ENCODE data around the gene FAM9A.

DNA sequence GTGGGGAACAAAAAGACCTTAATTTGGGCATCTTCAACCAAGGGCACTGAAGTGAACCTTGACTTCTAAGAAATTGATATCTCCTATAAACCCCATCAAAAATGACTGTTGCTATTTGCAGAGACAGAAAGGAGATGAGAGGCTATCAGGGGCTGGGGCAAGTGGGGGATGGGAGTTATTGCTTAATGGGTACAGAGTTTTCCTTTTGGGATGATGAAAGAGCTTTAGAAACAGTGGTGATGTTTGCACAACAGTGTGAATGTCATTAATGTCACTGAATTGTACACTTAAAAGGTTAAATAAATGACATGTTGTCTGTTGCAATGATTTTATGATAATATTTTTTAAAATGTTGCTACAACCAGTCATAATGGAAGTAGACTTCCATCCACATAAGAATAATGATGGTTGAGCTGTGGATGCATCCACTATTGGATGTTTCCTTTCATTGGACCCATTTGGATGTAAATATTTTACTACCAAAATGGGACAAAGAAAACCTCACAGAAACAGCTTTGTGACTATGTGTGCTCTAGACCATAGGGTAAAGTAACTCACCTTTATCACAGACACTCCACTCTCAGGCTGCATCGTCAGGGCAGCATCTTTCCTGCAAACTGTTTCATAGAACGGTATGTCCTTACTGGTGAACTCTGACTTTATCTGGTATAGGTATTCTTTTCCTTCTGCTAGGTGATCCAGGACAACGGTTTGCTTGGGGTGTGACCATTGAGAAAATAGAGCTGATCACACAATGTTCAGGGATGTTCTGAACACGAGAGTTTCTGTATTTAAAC, 31.6 kb upstream of the FAM9A start:
- TF ChIP-seq, protein P1, sequence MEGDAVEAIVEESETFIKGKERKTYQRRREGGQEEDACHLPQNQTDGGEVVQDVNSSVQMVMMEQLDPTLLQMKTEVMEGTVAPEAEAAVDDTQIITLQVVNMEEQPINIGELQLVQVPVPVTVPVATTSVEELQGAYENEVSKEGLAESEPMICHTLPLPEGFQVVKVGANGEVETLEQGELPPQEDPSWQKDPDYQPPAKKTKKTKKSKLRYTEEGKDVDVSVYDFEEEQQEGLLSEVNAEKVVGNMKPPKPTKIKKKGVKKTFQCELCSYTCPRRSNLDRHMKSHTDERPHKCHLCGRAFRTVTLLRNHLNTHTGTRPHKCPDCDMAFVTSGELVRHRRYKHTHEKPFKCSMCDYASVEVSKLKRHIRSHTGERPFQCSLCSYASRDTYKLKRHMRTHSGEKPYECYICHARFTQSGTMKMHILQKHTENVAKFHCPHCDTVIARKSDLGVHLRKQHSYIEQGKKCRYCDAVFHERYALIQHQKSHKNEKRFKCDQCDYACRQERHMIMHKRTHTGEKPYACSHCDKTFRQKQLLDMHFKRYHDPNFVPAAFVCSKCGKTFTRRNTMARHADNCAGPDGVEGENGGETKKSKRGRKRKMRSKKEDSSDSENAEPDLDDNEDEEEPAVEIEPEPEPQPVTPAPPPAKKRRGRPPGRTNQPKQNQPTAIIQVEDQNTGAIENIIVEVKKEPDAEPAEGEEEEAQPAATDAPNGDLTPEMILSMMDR (IDR thresholded peaks at IDR 0.05; ENCODE audit: control extremely low read depth in 1 of 3, insufficient read depth in 1 of 3, low read depth in 1 of 3, low read length in 3 of 3), result no peak
- TF ChIP-seq EP300 (IDR thresholded peaks at IDR 0.05; ENCODE audit: borderline replicate concordance in 1 of 2, low read depth in 2 of 2, low read length in 2 of 2) (no peak), POLR2AphosphoS5 (IDR thresholded peaks at IDR 0.05; ENCODE audit: low read depth, low read length) (no peak), EZH2 (IDR thresholded peaks at IDR 0.05; ENCODE audit: low read depth, low read length, severe bottlenecking) (no peak), RAD21 (IDR thresholded peaks at IDR 0.05 in 1 of 2, conservative IDR thresholded peaks at IDR 0.05 in 1 of 2; ENCODE audit: low read depth in 2 of 2, low read length in 2 of 2) (no peak), POLR2A (IDR thresholded peaks at IDR 0.05; ENCODE audit: control extremely low read depth in 1 of 2, low read depth in 2 of 2, low read length in 2 of 2) (no peak)

Measured in H1 (cell line).